H1 (cell line): ENCODE data around the gene CD300E. TPM values are rescaled to one million over a fixed set of nuclear protein-coding genes. Genes with fewer than 3 reads are reported as not detected.

Source experiments
- CTCF ChIA-PET: fragments of 300-600 bp; sonication (Branson Sonifier 250); formaldehyde crosslinking; loops from one replicate; lab custom pipeline; 2021; ENCODE audit not compliant: partially characterized antibody; lab: Charles Lee
- POLR2A ChIA-PET: fragments of 300-600 bp; sonication (Branson Sonifier 250); formaldehyde crosslinking; loops from one replicate; lab custom pipeline; 2021; ENCODE audit warnings: inconsistent platforms; ENCODE audit not compliant: partially characterized antibody; lab: Charles Lee
- DNase-seq, 2 experiments: peaks; one replicate each; pipeline versions ENCODE4 v3.0.0 to v3.0.0-alpha.2; 2010 to 2022; ENCODE audit warnings: low spot score in 2 of 2, low read depth in 1 of 2, mixed read lengths in 1 of 2
- FAIRE-seq: peaks from 2 replicates; lab custom pipeline; 2011; peaks lifted over from hg19 to GRCh38; lab: Jason Lieb, UNC
- H2AFZ ChIP-seq: 2 replicates; pipeline ENCODE4 v1.8.1; 2012; ENCODE audit warnings: low read length, inconsistent platforms
- H2AK5ac ChIP-seq: 2 replicates; pipeline ENCODE4 v1.6.1; 2013; ENCODE audit warnings: low read depth, low read length
- H2BK120ac ChIP-seq: replicated peaks from 2 replicates; pipeline ENCODE3; 2013; ENCODE audit warnings: low read depth, low read length, inconsistent platforms
- H2BK12ac ChIP-seq: 2 replicates; pipeline ENCODE4 v1.6.1; 2013; ENCODE audit warnings: low read depth, low read length
- H2BK15ac ChIP-seq: 2 replicates; pipeline ENCODE4 v1.6.1; 2013; ENCODE audit warnings: low read length
- H2BK20ac ChIP-seq: 2 replicates; pipeline ENCODE4 v1.6.1; 2013; ENCODE audit warnings: low read length
- H2BK5ac ChIP-seq: 2 replicates; pipeline ENCODE4 v1.6.1; 2013; ENCODE audit warnings: low read depth, low read length
- H3K14ac ChIP-seq: 2 replicates; pipeline ENCODE4 v1.6.1; 2013; ENCODE audit warnings: inconsistent platforms; ENCODE audit not compliant: insufficient read length
- H3K18ac ChIP-seq: 2 replicates; pipeline ENCODE4 v1.6.1; 2013; ENCODE audit warnings: low read length; ENCODE audit errors: extremely low read depth
- H3K23ac ChIP-seq: 2 replicates; pipeline ENCODE4 v1.6.1; 2013; ENCODE audit warnings: inconsistent platforms; ENCODE audit not compliant: insufficient read length
- H3K23me2 ChIP-seq: 2 replicates; pipeline ENCODE4 v1.6.1; 2013; ENCODE audit warnings: low read depth, low read length
- H3K27ac ChIP-seq: 2 replicates; pipeline ENCODE4 v1.6.1; 2011; ENCODE audit warnings: low read depth, low read length, inconsistent platforms
- H3K27me3 ChIP-seq, 4 experiments: replicated peaks in 1 of 4; 1 replicate in 1 of 4; 2 replicates in 3 of 4; pipeline versions ENCODE4 v1.6.1 to v1.8.1; 2011 to 2013; ENCODE audit warnings: low read length in 3 of 4, mild to moderate bottlenecking in 3 of 4, inconsistent platforms in 2 of 4, mixed read lengths in 2 of 4, moderate library complexity in 1 of 4; ENCODE audit not compliant: control insufficient read depth in 3 of 4, insufficient read depth in 3 of 4; ENCODE audit errors: extremely low read depth in 1 of 4
- H3K36me3 ChIP-seq, 4 experiments: 2 replicates each; pipeline versions ENCODE4 v1.6.1 to v1.8.1; 2011 to 2013; ENCODE audit warnings: mild to moderate bottlenecking in 4 of 4, low read length in 3 of 4, moderate library complexity in 2 of 4, control low read depth in 1 of 4, inconsistent platforms in 1 of 4; ENCODE audit not compliant: insufficient read depth in 4 of 4, control insufficient read depth in 2 of 4
- H3K4ac ChIP-seq: replicated peaks from 2 replicates; pipeline ENCODE3; 2013; ENCODE audit warnings: low read length, low read depth, mixed read lengths, inconsistent platforms; ENCODE audit not compliant: insufficient read length
- H3K4me1 ChIP-seq, 4 experiments: replicated peaks in 1 of 4; 1 replicate in 1 of 4; 2 replicates in 3 of 4; pipeline versions ENCODE4 v1.6.1 to v1.8.1; 2011 to 2013; ENCODE audit warnings: low read length in 3 of 4, inconsistent platforms in 2 of 4, mixed read lengths in 1 of 4; ENCODE audit not compliant: insufficient read depth in 4 of 4, control insufficient read depth in 3 of 4
- H3K4me2 ChIP-seq, 2 experiments: 2 replicates each; pipeline versions ENCODE4 v1.6.1 to v1.8.1; 2011 to 2013; ENCODE audit warnings: low read depth in 2 of 2, low read length in 2 of 2, control low read depth in 1 of 2, inconsistent platforms in 1 of 2, mild to moderate bottlenecking in 1 of 2; ENCODE audit not compliant: insufficient read depth in 1 of 2
- H3K4me3 ChIP-seq, 4 experiments: fragments of 200-600, 300-600 bp in 1 of 4; sonication (generic), shearing (Covaris generic), sonication (Bioruptor Twin) in 1 of 4; 2 replicates each; pipeline versions ENCODE4 v1.5.1 to v1.8.1; 2011 to 2016; ENCODE audit warnings: low read length in 4 of 4, low read depth in 3 of 4, control low read depth in 2 of 4, inconsistent platforms in 2 of 4, mild to moderate bottlenecking in 2 of 4, mixed read lengths in 1 of 4, moderate library complexity in 1 of 4; ENCODE audit not compliant: insufficient read depth in 2 of 4; ENCODE audit errors: extremely low read depth in 1 of 4
- H3K56ac ChIP-seq: replicated peaks from 2 replicates; pipeline ENCODE3; 2013; ENCODE audit warnings: low read depth, mild to moderate bottlenecking, mixed read lengths, low read length, inconsistent platforms; ENCODE audit not compliant: insufficient read length
- H3K79me1 ChIP-seq: 2 replicates; pipeline ENCODE4 v1.6.1; 2013; ENCODE audit warnings: low read depth, low read length, control low read depth
- H3K79me2 ChIP-seq, 2 experiments: 2 replicates each; pipeline versions ENCODE4 v1.6.1 to v1.8.1; 2012 to 2013; ENCODE audit warnings: low read length in 2 of 2, mild to moderate bottlenecking in 2 of 2, inconsistent platforms in 1 of 2; ENCODE audit not compliant: insufficient read depth in 2 of 2, control insufficient read depth in 1 of 2
- H3K9ac ChIP-seq, 4 experiments: replicated peaks in 1 of 4; 1 replicate in 1 of 4; 2 replicates in 3 of 4; pipeline versions ENCODE4 v1.6.1 to v1.8.1; 2011 to 2013; ENCODE audit warnings: low read depth in 3 of 4, low read length in 3 of 4, control low read depth in 2 of 4, mild to moderate bottlenecking in 2 of 4, moderate library complexity in 2 of 4, inconsistent platforms in 1 of 4; ENCODE audit errors: extremely low read depth in 1 of 4
- H3K9me3 ChIP-seq, 2 experiments: 2 replicates each; pipeline versions ENCODE4 v1.6.1 to v1.8.1; 2012 to 2013; ENCODE audit warnings: mild to moderate bottlenecking in 2 of 2, moderate library complexity in 2 of 2, control low read depth in 1 of 2, inconsistent platforms in 1 of 2, low read depth in 1 of 2, low read length in 1 of 2, mixed read lengths in 1 of 2; ENCODE audit not compliant: insufficient read depth in 2 of 2
- H4K20me1 ChIP-seq, 2 experiments: replicated peaks in 1 of 2; 2 replicates each; pipeline versions ENCODE3 to v1.8.1; 2011 to 2013; ENCODE audit warnings: inconsistent platforms in 2 of 2, low read length in 2 of 2, mild to moderate bottlenecking in 1 of 2; ENCODE audit not compliant: insufficient read depth in 2 of 2, control insufficient read depth in 1 of 2
- H4K5ac ChIP-seq: 2 replicates; pipeline ENCODE4 v1.6.1; 2013; ENCODE audit warnings: low read length, low read depth, mixed read lengths, inconsistent platforms; ENCODE audit not compliant: insufficient read length
- H4K8ac ChIP-seq: 2 replicates; pipeline ENCODE4 v1.8.0; 2013; ENCODE audit warnings: mild to moderate bottlenecking, moderate library complexity, low read length, inconsistent platforms; ENCODE audit not compliant: insufficient read depth; ENCODE audit errors: extremely low read depth
- H4K91ac ChIP-seq: replicated peaks from 2 replicates; pipeline ENCODE3; 2013; ENCODE audit warnings: low read length, mixed read lengths, inconsistent platforms; ENCODE audit not compliant: insufficient read length
- CHD7 ChIP-seq: fragments of 300-600 bp; sonication (generic); IDR thresholded peaks from 2 replicates; pipeline ENCODE4 v1.7.1; 2012; ENCODE audit warnings: low read length, moderate library complexity, mild to moderate bottlenecking, inconsistent platforms; ENCODE audit not compliant: insufficient replicate concordance
- polyA plus RNA-seq, 7 experiments: library from polyadenylated mRNA; depleted of rRNA in 3 of 7; stranded (reverse) in 5 of 7; unstranded in 2 of 7; fragments of >200 nt in 5 of 7; fragments of 200-250 nt in 2 of 7; gene quantifications; 1 replicate in 5 of 7; 2 replicates in 1 of 7; 4 replicates in 1 of 7; pipeline versions ENCODE4 v1.2.1 to v1.2.3, GENCODE V29; 2011 to 2013; ENCODE audit warnings: missing spikeins in 2 of 7, mixed read lengths in 2 of 7
- total RNA-seq: library from RNA; stranded (reverse); fragmentation: NEBNext Ultra II Directional; extraction: Animal tissue kit (Norgen Biotek cat#: 25700); gene quantifications from 2 replicates; pipeline ENCODE4 v1.2.1, GENCODE V29; 2021

Gene CD300E
- total and polyA plus RNA-seq, 2 of the 8 experiments (the other 6 are each of a cell fraction or from before 2014, with no cell fraction given), result not detected

DNA sequence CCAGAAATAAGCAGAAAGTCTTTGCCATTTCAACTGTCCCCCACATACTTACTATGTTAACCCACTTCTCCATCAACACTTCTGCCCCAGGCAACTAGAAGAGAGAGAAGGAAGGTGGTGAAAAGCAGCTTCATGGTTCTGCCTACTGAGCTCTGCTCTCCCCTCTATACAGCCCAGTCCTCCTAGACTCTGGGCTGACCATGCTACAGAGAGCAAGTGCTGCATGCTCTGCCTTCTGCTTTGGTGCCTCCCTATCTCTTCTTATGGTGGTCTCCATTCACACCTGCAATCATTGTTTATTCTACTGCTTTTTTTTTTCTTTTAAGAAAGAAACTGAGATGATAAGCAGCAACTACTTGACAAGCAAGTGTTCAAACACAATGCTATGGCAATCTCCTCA, 20.3 kb upstream of the CD300E start:
- FAIRE-seq (no peak), DNase-seq (no peak)
- H3K27me3 ChIP-seq, result no peaks in the 10 kb centered on the region

More for the DNA sequence above, 20.3 kb upstream of the CD300E start:
- no peaks in the 10 kb centered on the region for H3K23me2 ChIP-seq
- H3K23ac ChIP-seq, result no peak overlapping the region
- H2BK5ac ChIP-seq, result no peak overlapping the region
- no peak overlapping the region for H3K18ac ChIP-seq
- H4K8ac ChIP-seq, result no peak overlapping the region
- TF ChIP-seq CHD7, result no peak
- H4K20me1 ChIP-seq, result no peaks in the 10 kb centered on the region
- no peak overlapping the region for H2BK15ac ChIP-seq
- no peaks in the 10 kb centered on the region for H3K79me2 ChIP-seq
- H4K91ac ChIP-seq, result no peak overlapping the region
- no peak overlapping the region for H2BK20ac ChIP-seq
- no peak overlapping the region for H4K5ac ChIP-seq
- H3K9me3 ChIP-seq, result no peaks in the 10 kb centered on the region; a peak in 1 of 4 replicates
- H3K4me1 ChIP-seq, result peaks cover 0 to 2% (median 2%) of the 10 kb centered on the region in 4 experiments; a peak in 2 of 7 replicates
- no peak overlapping the region for H3K14ac ChIP-seq
- no peak overlapping the region for H3K56ac ChIP-seq
- no peaks in the 10 kb centered on the region for H3K36me3 ChIP-seq
- ChIA-PET POLR2A (no interaction called here), CTCF (interaction anchor here (1.3 to 1.6 kb wide), 2 partner anchors 10 to 14 kb away, joined by 4 read pairs; no protein-coding TSS in a partner anchor)
- H3K9ac ChIP-seq, result no peak overlapping the region
- no peak overlapping the region for H2AK5ac ChIP-seq
- no peak overlapping the region for H3K4me3 ChIP-seq
- no peak overlapping the region for H3K4me2 ChIP-seq
- H3K4ac ChIP-seq, result no peak overlapping the region
- no peaks in the 10 kb centered on the region for H3K79me1 ChIP-seq
- H2BK12ac ChIP-seq, result no peak overlapping the region
- no peak overlapping the region for H2AFZ ChIP-seq
- no peak overlapping the region for H2BK120ac ChIP-seq
- H3K27ac ChIP-seq, result no peak overlapping the region
